B cell (primary cell): ENCODE results near the gene MYCBPAP.

Experiments
- CTCF ChIP-seq: fragments of 200-600 bp; IDR thresholded peaks from one replicate; pipeline ENCODE4 v1.8.0; 2022; ENCODE audit warnings: antibody characterized with exemption, mild to moderate bottlenecking
- EZH2 ChIP-seq: IDR thresholded peaks from 2 replicates; pipeline ENCODE4 v1.6.1; 2012; ENCODE audit warnings: borderline replicate concordance, low read depth, mild to moderate bottlenecking, moderate library complexity, low read length; ENCODE audit not compliant: insufficient read depth, poor library complexity, severe bottlenecking

DNA sequence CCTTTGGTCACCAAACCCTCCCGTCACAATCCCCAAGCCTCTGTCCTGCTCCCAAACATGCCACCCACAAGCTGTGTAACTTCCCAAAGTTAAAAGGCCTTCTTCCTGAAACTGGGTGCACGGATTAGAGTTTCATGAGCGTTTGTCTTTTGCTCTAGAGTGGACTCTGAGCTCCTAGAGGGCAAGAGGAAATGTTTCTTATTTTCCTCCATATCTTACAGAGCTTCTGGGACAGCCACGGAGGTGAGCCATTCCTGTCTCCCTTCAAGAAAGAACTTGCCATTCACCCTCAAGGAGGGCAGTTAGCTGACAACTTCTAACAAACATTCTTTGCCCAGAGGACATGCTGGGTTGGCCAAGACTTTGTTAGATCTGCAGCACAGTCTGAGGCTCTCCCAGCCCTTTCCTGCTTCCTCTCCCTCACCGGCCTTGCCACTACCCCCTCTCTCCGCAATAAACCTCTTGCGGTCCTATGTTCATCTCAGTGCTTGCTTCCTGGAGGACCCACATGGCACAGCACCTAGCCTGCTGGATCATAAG, 2.6 kb upstream of the MYCBPAP start:
- TF ChIP-seq EZH2 (no peak), CTCF (no peak)
